ENCODE measurements around the gene RAB22A. TPM values are rescaled to one million over a fixed set of nuclear protein-coding genes. Genes with fewer than 3 reads are reported as not detected.
A peak's percentile ranks its signal among the peaks of the same experiment; 100 is the strongest.

The RAB22A gene
- total and polyA plus RNA-seq, 9 of the 15 experiments (the other 6 are each of a cell fraction or from before 2014, with no cell fraction given), result 1.1 to 8.0 (median 6.7) TPM

DNA sequence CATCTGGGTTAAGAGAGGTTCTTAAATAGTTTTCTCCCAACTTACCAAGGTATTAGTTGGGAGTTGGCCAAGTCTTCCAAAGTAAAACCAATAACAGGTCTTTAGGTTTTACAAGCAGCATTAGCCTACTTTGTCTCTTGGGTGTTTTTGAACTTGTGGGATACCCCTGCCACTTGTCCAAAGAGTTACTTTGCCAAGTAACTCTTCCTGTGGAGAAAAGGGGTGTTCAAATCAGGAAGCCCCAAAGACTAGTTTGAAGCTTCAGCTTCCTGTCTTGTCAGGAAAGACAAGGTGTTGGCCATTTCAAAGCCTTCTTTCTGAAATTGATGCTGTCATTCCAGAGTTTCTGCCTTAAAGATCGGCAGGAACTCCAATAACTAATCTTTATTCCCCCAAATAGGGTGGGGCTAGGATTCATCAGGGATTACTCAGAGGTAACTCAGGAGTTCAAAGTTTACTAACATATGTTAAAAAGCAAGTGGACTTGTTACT lies 822 bp downstream of the RAB22A start (continued):
- TF ChIP-seq, protein P1, sequence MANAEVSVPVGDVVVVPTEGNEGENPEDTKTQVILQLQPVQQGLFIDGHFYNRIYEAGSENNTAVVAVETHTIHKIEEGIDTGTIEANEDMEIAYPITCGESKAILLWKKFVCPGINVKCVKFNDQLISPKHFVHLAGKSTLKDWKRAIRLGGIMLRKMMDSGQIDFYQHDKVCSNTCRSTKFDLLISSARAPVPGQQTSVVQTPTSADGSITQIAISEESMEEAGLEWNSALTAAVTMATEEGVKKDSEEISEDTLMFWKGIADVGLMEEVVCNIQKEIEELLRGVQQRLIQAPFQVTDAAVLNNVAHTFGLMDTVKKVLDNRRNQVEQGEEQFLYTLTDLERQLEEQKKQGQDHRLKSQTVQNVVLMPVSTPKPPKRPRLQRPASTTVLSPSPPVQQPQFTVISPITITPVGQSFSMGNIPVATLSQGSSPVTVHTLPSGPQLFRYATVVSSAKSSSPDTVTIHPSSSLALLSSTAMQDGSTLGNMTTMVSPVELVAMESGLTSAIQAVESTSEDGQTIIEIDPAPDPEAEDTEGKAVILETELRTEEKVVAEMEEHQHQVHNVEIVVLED (CRISPR knock-in tag; IDR thresholded peaks at IDR 0.05), result no peak
- no peak for TF ChIP-seq MYC (IDR thresholded peaks at IDR 0.05; ENCODE audit: low read depth, low read length)
- no peak for TF ChIP-seq MYC (CRISPR knock-in tag; IDR thresholded peaks at IDR 0.05; ENCODE audit: borderline replicate concordance, low read depth)
- TF ChIP-seq SP2 (IDR thresholded peaks at IDR 0.05; ENCODE audit: extremely low read depth, low read depth, low read length, poor library complexity, severe bottlenecking), result no peak
- 0 out of 2 replicates have a peak, but pooled peaks have one; percentile 20 for TF ChIP-seq DMBX1 (CRISPR knock-in tag; IDR thresholded peaks at IDR 0.05; ENCODE audit: borderline replicate concordance)
- TF ChIP-seq ZBTB1 (CRISPR knock-in tag; IDR thresholded peaks at IDR 0.05; ENCODE audit: borderline replicate concordance, low read depth), result no peak
- TF ChIP-seq SNIP1 (IDR thresholded peaks at IDR 0.05; ENCODE audit: low read depth), result no peak
- no peak for TF ChIP-seq NONO (IDR thresholded peaks at IDR 0.05; ENCODE audit: low read depth in 2 of 2, low read length in 1 of 2)
- TF ChIP-seq, protein P2, sequence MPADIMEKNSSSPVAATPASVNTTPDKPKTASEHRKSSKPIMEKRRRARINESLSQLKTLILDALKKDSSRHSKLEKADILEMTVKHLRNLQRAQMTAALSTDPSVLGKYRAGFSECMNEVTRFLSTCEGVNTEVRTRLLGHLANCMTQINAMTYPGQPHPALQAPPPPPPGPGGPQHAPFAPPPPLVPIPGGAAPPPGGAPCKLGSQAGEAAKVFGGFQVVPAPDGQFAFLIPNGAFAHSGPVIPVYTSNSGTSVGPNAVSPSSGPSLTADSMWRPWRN (IDR thresholded peaks at IDR 0.05; ENCODE audit: low read depth), result no peak
- no peak for TF ChIP-seq HNRNPUL1 (IDR thresholded peaks at IDR 0.05; ENCODE audit: low read length)
- TF ChIP-seq, protein P3, sequence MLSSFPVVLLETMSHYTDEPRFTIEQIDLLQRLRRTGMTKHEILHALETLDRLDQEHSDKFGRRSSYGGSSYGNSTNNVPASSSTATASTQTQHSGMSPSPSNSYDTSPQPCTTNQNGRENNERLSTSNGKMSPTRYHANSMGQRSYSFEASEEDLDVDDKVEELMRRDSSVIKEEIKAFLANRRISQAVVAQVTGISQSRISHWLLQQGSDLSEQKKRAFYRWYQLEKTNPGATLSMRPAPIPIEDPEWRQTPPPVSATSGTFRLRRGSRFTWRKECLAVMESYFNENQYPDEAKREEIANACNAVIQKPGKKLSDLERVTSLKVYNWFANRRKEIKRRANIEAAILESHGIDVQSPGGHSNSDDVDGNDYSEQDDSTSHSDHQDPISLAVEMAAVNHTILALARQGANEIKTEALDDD (IDR thresholded peaks at IDR 0.05), result peak; percentile 86
- TF ChIP-seq EWSR1 (IDR thresholded peaks at IDR 0.05; ENCODE audit: borderline replicate concordance, low read depth, partially characterized antibody), result no peak
- TF ChIP-seq, protein P4, sequence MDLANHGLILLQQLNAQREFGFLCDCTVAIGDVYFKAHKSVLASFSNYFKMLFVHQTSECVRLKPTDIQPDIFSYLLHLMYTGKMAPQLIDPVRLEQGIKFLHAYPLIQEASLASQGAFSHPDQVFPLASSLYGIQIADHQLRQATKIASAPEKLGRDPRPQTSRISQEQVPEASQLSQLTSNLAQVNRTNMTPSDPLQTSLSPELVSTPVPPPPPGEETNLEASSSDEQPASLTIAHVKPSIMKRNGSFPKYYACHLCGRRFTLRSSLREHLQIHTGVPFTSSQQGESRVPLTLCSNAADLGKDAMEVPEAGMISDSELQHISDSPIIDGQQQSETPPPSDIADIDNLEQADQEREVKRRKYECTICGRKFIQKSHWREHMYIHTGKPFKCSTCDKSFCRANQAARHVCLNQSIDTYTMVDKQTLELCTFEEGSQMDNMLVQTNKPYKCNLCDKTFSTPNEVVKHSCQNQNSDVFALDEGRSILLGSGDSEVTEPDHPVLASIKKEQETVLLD (IDR thresholded peaks at IDR 0.05), result no peak
- no peak for TF ChIP-seq RAD51 (IDR thresholded peaks at IDR 0.05; ENCODE audit: borderline replicate concordance, low read depth)
- no peak for TF ChIP-seq TCF7L2 (IDR thresholded peaks at IDR 0.05; ENCODE audit: low read depth, low read length)
- TF ChIP-seq KDM5B (IDR thresholded peaks at IDR 0.05; ENCODE audit: insufficient replicate concordance, low read depth, low read length), result no peak
- no peak for TF ChIP-seq FOXK1 (CRISPR knock-in tag; IDR thresholded peaks at IDR 0.05; ENCODE audit: borderline replicate concordance)
- TF ChIP-seq, protein P5, sequence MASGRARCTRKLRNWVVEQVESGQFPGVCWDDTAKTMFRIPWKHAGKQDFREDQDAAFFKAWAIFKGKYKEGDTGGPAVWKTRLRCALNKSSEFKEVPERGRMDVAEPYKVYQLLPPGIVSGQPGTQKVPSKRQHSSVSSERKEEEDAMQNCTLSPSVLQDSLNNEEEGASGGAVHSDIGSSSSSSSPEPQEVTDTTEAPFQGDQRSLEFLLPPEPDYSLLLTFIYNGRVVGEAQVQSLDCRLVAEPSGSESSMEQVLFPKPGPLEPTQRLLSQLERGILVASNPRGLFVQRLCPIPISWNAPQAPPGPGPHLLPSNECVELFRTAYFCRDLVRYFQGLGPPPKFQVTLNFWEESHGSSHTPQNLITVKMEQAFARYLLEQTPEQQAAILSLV (tag; IDR thresholded peaks at IDR 0.05), result no peak
